Ovary (tissue), 9 donors: ENCODE measurements around the gene BID. TPM values are rescaled to one million over a fixed set of nuclear protein-coding genes. Genes with fewer than 3 reads are reported as not detected.
"Not testable (repeated sequence)": the region's sequence is repeated elsewhere in the genome, so short reads cannot be mapped to it uniquely, and the experiment has no call there.

ENCODE experiments used
- DNase-seq, 5 donors: peaks; one replicate each; pipeline ENCODE4 v3.0.0-alpha.2; 2019 to 2020
- H3K27ac ChIP-seq, 2 donors: fragments of 200-600 bp; one replicate each; pipeline versions ENCODE4 v1.5.1 to v1.8.0; 2019 to 2022
- H3K27me3 ChIP-seq: fragments of 200-600 bp; one replicate; pipeline ENCODE4 v1.8.0; 2022
- H3K36me3 ChIP-seq: fragments of 200-600 bp; sonication (generic); one replicate; pipeline ENCODE4 v1.5.1; 2019
- H3K4me1 ChIP-seq: one replicate; pipeline ENCODE4 v1.8.1; 2013; ENCODE audit warnings: mild to moderate bottlenecking, moderate library complexity; ENCODE audit not compliant: insufficient read depth
- H3K4me3 ChIP-seq: fragments of 200-600 bp; sonication (generic); one replicate; pipeline ENCODE4 v1.5.1; 2017
- H3K9me3 ChIP-seq, 2 donors: fragments of 200-600 bp in 1 of 2; sonication (generic) in 1 of 2; one replicate each; pipeline versions ENCODE4 v1.5.1 to v1.8.1; 2013 to 2019; ENCODE audit warnings: mild to moderate bottlenecking in 1 of 2, moderate library complexity in 1 of 2
- EP300 ChIP-seq: sonication (generic); formaldehyde crosslinking; IDR thresholded peaks from one replicate; pipeline ENCODE4 v1.6.1; 2017; ENCODE audit warnings: antibody characterized with exemption
- POLR2A ChIP-seq: fragments of 450-650 bp; IDR thresholded peaks from one replicate; pipeline ENCODE4 v1.6.1; 2017; ENCODE audit warnings: antibody characterized with exemption, mild to moderate bottlenecking, moderate library complexity
- WGBS, 3 donors: extraction: QIAGEN DNeasy Blood & Tissue Kit in 1 of 3; methylation state at CpG; one replicate each; pipeline versions ENCODE4 v1.1.5 to v1.1.7; 2013 to 2017; 5-methylcytosine and 5-hydroxymethylcytosine counted together
- intact Hi-C, 4 donors: fragments of 100-400 bp; cut with DNase I; formaldehyde crosslinking; loops; one replicate each; pipeline versions ENCODE4 v1.11.0 to v1.15.1; 2022 to 2023
- polyA plus RNA-seq, 2 donors: library from polyadenylated mRNA; stranded (reverse); fragments of 200-250 nt in 1 of 2; fragments of 350-450 nt in 1 of 2; fragmentation: Illumina TruSeq in 1 of 2; extraction: RNeasy Lipid Tissue Mini Kit (QIAGEN cat#74804) in 1 of 2; gene quantifications; one replicate each; pipeline ENCODE4 v1.2.3, GENCODE V29; 2013 to 2014
- total RNA-seq, 7 donors: library from RNA; depleted of rRNA in 2 of 7; stranded (reverse); fragments of >200 nt in 2 of 7; fragmentation: NEBNext Ultra II Directional in 3 of 7; extraction: Animal tissue kit (Norgen Biotek cat#: 25700) in 3 of 7; gene quantifications; one replicate each; pipeline versions ENCODE4 v1.1.0 to v1.2.4, GENCODE V29; 2016 to 2023
- TF ChIP-seq, protein P1 (sequence below), 3 donors: fragments of 450-650 bp in 2 of 3; fragments of 200-600 bp in 1 of 3; IDR thresholded peaks; one replicate each; pipeline versions ENCODE4 v1.5.1 to v1.8.0; 2016 to 2022; ENCODE audit warnings: antibody characterized with exemption in 3 of 3, mild to moderate bottlenecking in 1 of 3
- donor health status: DM: no; HTN: no; CAD: no; lungs with moderate emphysema.
- donor health status: DM: no; HTN: no; CAD: no.
- donor health status: Bipolar disorder and iron deficiency.
- donor health status: DM: yes; HTN: yes; CAD: no.
- donor health status: DM: no; HTN: no; CAD: no.
- donor health status: DM: yes; HTN: yes; CAD: no.

Gene BID
- total and polyA plus RNA-seq, 9 donors: 3.2 to 13.8 (median 6.1) TPM

- no peak for DNase-seq
- Histone ChIP-seq H3K27ac (no peak overlapping the region), H3K27me3 (no peaks in the 10 kb centered on the region), H3K4me1 (no peaks in the 10 kb centered on the region), H3K36me3 (no peaks in the 10 kb centered on the region), H3K9me3 (no peaks in the 10 kb centered on the region), H3K4me3 (no peak overlapping the region)
- WGBS, 3 donors: 10 to 14% (median 14%) methylated on average over 3 of the region's 3 CpGs
- intact Hi-C loops: no loop called here
- TF ChIP-seq, protein P1, sequence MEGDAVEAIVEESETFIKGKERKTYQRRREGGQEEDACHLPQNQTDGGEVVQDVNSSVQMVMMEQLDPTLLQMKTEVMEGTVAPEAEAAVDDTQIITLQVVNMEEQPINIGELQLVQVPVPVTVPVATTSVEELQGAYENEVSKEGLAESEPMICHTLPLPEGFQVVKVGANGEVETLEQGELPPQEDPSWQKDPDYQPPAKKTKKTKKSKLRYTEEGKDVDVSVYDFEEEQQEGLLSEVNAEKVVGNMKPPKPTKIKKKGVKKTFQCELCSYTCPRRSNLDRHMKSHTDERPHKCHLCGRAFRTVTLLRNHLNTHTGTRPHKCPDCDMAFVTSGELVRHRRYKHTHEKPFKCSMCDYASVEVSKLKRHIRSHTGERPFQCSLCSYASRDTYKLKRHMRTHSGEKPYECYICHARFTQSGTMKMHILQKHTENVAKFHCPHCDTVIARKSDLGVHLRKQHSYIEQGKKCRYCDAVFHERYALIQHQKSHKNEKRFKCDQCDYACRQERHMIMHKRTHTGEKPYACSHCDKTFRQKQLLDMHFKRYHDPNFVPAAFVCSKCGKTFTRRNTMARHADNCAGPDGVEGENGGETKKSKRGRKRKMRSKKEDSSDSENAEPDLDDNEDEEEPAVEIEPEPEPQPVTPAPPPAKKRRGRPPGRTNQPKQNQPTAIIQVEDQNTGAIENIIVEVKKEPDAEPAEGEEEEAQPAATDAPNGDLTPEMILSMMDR (IDR thresholded peaks at IDR 0.05): no peak
- TF ChIP-seq POLR2A (no peak), EP300 (no peak)
Observed at GRCh38 chr22:17700778-17701177, 73.5 kb downstream of the BID start.

DNA sequence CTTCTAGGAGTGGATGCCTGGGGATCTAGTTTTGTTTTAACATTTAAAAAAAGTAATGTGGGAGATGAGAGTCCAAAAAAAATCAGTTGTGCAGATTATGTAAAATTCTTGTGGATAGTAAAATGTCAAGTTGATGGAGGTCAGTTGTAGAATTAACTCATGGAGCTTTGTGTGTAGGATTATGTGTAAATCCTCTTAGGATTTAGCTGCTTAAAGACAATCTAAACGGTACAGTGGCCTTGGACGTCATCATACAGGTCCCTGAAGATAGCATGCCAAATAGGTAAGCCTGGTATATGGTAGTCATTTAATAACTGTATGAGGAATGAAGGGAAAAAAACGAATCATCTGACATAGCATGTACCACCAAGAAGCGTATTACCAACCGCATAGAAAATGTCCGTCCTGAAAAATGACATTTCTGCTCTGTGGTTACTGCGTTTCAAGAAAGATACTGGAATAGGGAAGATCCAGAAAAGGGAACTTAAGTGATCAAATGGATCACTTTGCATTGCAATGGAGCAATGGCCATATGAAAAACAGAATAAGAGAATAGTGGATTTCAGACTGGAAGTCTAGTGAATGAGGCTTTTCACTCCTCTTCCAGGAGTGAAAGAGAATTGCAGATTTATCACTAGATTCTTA, 74.5 kb downstream of the BID start:
- intact Hi-C loops: no loop called here
- no peak for TF ChIP-seq POLR2A
- TF ChIP-seq, protein P1 (IDR thresholded peaks at IDR 0.05): no peak
- no peak for TF ChIP-seq EP300
- H3K4me3 ChIP-seq: no peak overlapping the region
- H3K4me1 ChIP-seq: no peaks in the 10 kb centered on the region
- H3K27ac ChIP-seq: no peak overlapping the region
- H3K36me3 ChIP-seq: no peaks in the 10 kb centered on the region
- no peaks in the 10 kb centered on the region for H3K27me3 ChIP-seq
- 84 to 85% (median 85%) methylated on average over 7 of the region's 7 CpGs for WGBS, 3 donors
- no peak for DNase-seq
- H3K9me3 ChIP-seq: no peaks in the 10 kb centered on the region

GRCh38 chr22:17698948-17699347, 75.3 kb downstream of the BID start:
- TF ChIP-seq EP300 (no peak), POLR2A (no peak)
- TF ChIP-seq, protein P1 (IDR thresholded peaks at IDR 0.05): no peak
- H3K27me3 ChIP-seq: no peaks in the 10 kb centered on the region
- H3K27ac ChIP-seq: no peak overlapping the region
- no peaks in the 10 kb centered on the region for H3K9me3 ChIP-seq
- DNase-seq: no peak
- no peaks in the 10 kb centered on the region for H3K4me1 ChIP-seq
- H3K36me3 ChIP-seq: no peaks in the 10 kb centered on the region
- H3K4me3 ChIP-seq: no peak overlapping the region
- intact Hi-C loops: no loop called here

GRCh38 chr22:17698276-17698675, 76.0 kb downstream of the BID start:
- DNase-seq, H3K4me1 ChIP-seq, H3K9me3 ChIP-seq, intact Hi-C loops, H3K4me3 ChIP-seq, H3K27me3 ChIP-seq, H3K36me3 ChIP-seq, H3K27ac ChIP-seq: not testable (repeated sequence)
- 96 to 100% (median 99%) methylated on average over 3 of the region's 3 CpGs for WGBS, 3 donors

DNA sequence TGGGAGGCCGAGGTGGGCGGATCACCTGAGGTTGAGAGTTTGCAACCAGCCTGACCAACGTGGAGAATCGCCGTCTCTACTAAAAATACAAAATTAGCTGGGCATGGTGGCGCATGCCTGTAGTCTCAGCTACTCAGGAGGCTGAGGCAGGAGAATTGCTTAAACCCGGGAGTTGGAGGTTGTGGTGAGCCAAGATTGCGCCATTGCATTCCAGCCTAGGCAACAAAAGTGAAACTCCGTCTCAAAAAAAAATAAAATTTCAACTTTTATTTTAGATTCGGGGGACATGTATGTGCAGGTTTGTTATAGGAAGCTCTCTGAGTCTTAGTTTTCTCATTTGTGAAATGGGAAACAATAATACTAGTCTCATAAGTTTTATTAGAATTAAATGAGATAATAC, 77.1 kb downstream of the BID start:
- WGBS, 3 donors: 90 to 95% (median 93%) methylated on average over 10 of the region's 10 CpGs
- H3K36me3 ChIP-seq, DNase-seq, H3K27me3 ChIP-seq, H3K4me1 ChIP-seq, intact Hi-C loops, H3K9me3 ChIP-seq, H3K27ac ChIP-seq, H3K4me3 ChIP-seq: not testable (repeated sequence)
